Measurements from ENCODE around the gene PCDH20. TPM values are rescaled to one million over a fixed set of nuclear protein-coding genes. Genes with fewer than 3 reads are reported as not detected.

Gene PCDH20
- total and polyA plus RNA-seq, 2 of the 13 experiments (the other 11 are each of a cell fraction or from before 2014, with no cell fraction given): 0.02 TPM; not detected in 1

GRCh38 chr13:61432029-61432428 lies 16.4 kb upstream of the PCDH20 start (continued):
- TF ChIP-seq HNF1A (IDR thresholded peaks at IDR 0.05; ENCODE audit: low read depth): no peak
- no peak for TF ChIP-seq HNF1A (CRISPR knock-in tag; IDR thresholded peaks at IDR 0.05; ENCODE audit: borderline replicate concordance)
- no peak for TF ChIP-seq GZF1 (CRISPR knock-in tag; IDR thresholded peaks at IDR 0.05)
- no peak for TF ChIP-seq ZNF350 (CRISPR knock-in tag; IDR thresholded peaks at IDR 0.05; ENCODE audit: borderline replicate concordance, low read depth)
- no peak for TF ChIP-seq ZNF20 (CRISPR knock-in tag; IDR thresholded peaks at IDR 0.05)
- no peak for TF ChIP-seq ZFX (CRISPR knock-in tag; IDR thresholded peaks at IDR 0.05; ENCODE audit: low read depth)
- TF ChIP-seq THAP9 (CRISPR knock-in tag; IDR thresholded peaks at IDR 0.05; ENCODE audit: borderline replicate concordance): no peak
- TF ChIP-seq ZSCAN12 (CRISPR knock-in tag; IDR thresholded peaks at IDR 0.05): no peak
